NCI-H146 treated with DMSO at 0.1 percent for 48 hours (cell line): ENCODE results near the gene GALNT17.
"Not testable (repeated sequence)": the region's sequence is repeated elsewhere in the genome, so short reads cannot be mapped to it uniquely, and the experiment has no call there.

Source experiments
- DNase-seq: peaks from one replicate; lab custom pipeline; 2025; ENCODE audit not compliant: unreplicated experiment; lab: John Stamatoyannopoulos, UW

GALNT17 gene

GRCh38 chr7:71613313-71613712 lies 481.4 kb downstream of the GALNT17 start:
- DNase-seq = no peak

GRCh38 chr7:71615017-71615416 lies 483.1 kb downstream of the GALNT17 start:
- no peak for DNase-seq

GRCh38 chr7:71616217-71616616 lies 484.3 kb downstream of the GALNT17 start:
- DNase-seq = no peak

- no peak for DNase-seq
Measured at GRCh38 chr7:71618278-71618677, 486.3 kb downstream of the GALNT17 start.

GRCh38 chr7:71625545-71625944 lies 493.6 kb downstream of the GALNT17 start:
- DNase-seq = no peak

- no peak for DNase-seq
Measured at GRCh38 chr7:71626206-71626605, 494.3 kb downstream of the GALNT17 start.

- no peak for DNase-seq
Measured at GRCh38 chr7:71627651-71628050, 495.7 kb downstream of the GALNT17 start.

- no peak for DNase-seq
Measured at GRCh38 chr7:71630516-71630915, 498.6 kb downstream of the GALNT17 start.

- no peak for DNase-seq
Measured at GRCh38 chr7:71633551-71634008, 501.6 kb downstream of the GALNT17 start.

GRCh38 chr7:71635849-71636248 lies 503.9 kb downstream of the GALNT17 start:
- DNase-seq = not testable (repeated sequence)

GRCh38 chr7:71636329-71636728 lies 504.4 kb downstream of the GALNT17 start:
- DNase-seq = no peak

- no peak for DNase-seq
Measured at GRCh38 chr7:71637578-71637977, 505.6 kb downstream of the GALNT17 start.

GRCh38 chr7:71638108-71638507 lies 506.2 kb downstream of the GALNT17 start:
- DNase-seq = no peak

- DNase-seq = no peak
Measured at GRCh38 chr7:71639382-71640085, 507.6 kb downstream of the GALNT17 start.

GRCh38 chr7:71643031-71643430 lies 511.1 kb downstream of the GALNT17 start:
- DNase-seq = not testable (repeated sequence)

GRCh38 chr7:71645836-71646235 lies 513.9 kb downstream of the GALNT17 start:
- DNase-seq = no peak

- DNase-seq = no peak
Measured at GRCh38 chr7:71649812-71650211, 517.9 kb downstream of the GALNT17 start.

- no peak for DNase-seq
Measured at GRCh38 chr7:71650653-71651337, 518.9 kb downstream of the GALNT17 start.

- DNase-seq = no peak
Measured at GRCh38 chr7:71652510-71652909, 520.6 kb downstream of the GALNT17 start.

GRCh38 chr7:71657386-71657785 lies 525.4 kb downstream of the GALNT17 start:
- DNase-seq = no peak

- DNase-seq = no peak
Measured at GRCh38 chr7:71659622-71660021, 527.7 kb downstream of the GALNT17 start.

GRCh38 chr7:71661671-71662224 lies 529.8 kb downstream of the GALNT17 start:
- DNase-seq = no peak
